ENCODE results near the gene SBF2. TPM values are rescaled to one million over a fixed set of nuclear protein-coding genes. Genes with fewer than 3 reads are reported as not detected.

Gene SBF2
- total RNA-seq, 3 donors from 2014 or later (not counting 1 experiment from before 2014, with no cell fraction given): 25.2 to 26.9 (median 26.3) TPM

DNA sequence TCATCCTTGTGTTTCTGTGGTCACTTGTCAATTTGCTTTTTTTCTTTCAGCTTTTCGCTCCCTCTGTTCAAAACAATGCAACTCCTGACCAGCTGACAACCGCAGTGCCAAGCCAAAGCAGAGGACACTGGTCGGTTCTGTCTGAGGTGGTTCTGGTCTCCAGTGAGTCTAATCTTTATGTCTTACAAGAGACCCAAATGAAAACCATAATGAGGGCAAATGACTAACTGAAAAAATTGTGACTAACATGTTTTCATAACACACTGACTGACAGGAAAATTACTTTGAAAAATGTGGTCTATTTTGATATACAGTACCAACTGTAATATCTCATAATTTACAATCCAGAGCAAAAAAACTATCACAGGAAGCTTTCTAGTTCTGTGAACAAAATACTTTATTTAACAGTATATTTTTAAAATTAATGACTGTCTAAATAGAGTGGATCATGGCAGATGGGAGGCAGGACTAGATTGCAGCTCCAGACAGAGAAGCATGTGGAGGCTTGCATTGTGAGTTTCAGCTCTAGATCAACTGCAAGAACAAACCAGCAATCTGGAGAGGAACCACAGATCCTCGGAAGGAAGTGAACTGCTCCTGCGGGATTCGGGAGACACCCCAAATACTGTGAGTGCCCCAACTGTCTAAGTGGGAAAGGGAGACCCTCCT, 311.8 kb downstream of the SBF2 start:
- H3K27ac Mint-ChIP-seq: no peak overlapping the region
- H3K27me3 Mint-ChIP-seq (ENCODE audit: low read depth in 2 of 2): no peaks in the 10 kb centered on the region
- intact Hi-C loops (cut with micrococcal nuclease): no loop called here
- no peaks in the 10 kb centered on the region for H3K4me1 Mint-ChIP-seq
- no peaks in the 10 kb centered on the region for H3K4me1 ChIP-seq (ENCODE audit: control insufficient read depth, insufficient read depth, low read length)
- H3K9me3 ChIP-seq (ENCODE audit: control insufficient read depth, insufficient read depth, low read length): no peaks in the 10 kb centered on the region
- DNase-seq (no peak), ATAC-seq (no peak)
- no peaks in the 10 kb centered on the region for H3K36me3 Mint-ChIP-seq
- no peak overlapping the region for H3K4me3 ChIP-seq (ENCODE audit: low read length)
- 67% methylated on average over 6 of the region's 6 CpGs for WGBS (ENCODE audit: insufficient coverage)
- no peaks in the 10 kb centered on the region for H3K27me3 ChIP-seq (ENCODE audit: control insufficient read depth, insufficient read depth, low read length)
- H3K36me3 ChIP-seq (ENCODE audit: control insufficient read depth, insufficient read depth, low read length): no peaks in the 10 kb centered on the region
- H3K27ac ChIP-seq (ENCODE audit: low read length): no peak overlapping the region
- H3K9me3 Mint-ChIP-seq: no peaks in the 10 kb centered on the region
- TF ChIP-seq, protein P1, sequence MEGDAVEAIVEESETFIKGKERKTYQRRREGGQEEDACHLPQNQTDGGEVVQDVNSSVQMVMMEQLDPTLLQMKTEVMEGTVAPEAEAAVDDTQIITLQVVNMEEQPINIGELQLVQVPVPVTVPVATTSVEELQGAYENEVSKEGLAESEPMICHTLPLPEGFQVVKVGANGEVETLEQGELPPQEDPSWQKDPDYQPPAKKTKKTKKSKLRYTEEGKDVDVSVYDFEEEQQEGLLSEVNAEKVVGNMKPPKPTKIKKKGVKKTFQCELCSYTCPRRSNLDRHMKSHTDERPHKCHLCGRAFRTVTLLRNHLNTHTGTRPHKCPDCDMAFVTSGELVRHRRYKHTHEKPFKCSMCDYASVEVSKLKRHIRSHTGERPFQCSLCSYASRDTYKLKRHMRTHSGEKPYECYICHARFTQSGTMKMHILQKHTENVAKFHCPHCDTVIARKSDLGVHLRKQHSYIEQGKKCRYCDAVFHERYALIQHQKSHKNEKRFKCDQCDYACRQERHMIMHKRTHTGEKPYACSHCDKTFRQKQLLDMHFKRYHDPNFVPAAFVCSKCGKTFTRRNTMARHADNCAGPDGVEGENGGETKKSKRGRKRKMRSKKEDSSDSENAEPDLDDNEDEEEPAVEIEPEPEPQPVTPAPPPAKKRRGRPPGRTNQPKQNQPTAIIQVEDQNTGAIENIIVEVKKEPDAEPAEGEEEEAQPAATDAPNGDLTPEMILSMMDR (IDR thresholded peaks at IDR 0.05): no peak
- H3K4me3 Mint-ChIP-seq: no peak overlapping the region

DNA sequence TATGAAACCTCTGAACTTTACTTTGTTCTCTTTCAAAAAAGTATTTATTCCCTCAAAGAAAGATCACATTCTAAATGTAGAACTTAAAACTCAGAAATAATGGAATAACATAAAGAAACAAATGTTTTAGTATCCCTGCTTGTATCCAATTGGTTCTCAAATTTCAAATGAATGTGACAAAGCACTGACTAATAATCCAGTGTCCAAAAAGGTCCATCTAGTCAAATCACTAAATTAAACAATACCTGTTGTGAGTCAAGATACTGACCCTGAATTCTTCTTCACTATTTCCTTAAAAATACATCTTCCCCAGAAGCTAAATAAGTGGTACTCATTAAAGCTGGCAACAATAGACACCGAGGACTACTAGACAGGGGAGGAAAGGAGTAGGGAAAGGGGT, 313.1 kb downstream of the SBF2 start:
- Histone ChIP-seq H3K27ac (ENCODE audit: low read length) (no peak overlapping the region), H3K36me3 (ENCODE audit: control insufficient read depth, insufficient read depth, low read length) (no peaks in the 10 kb centered on the region), H3K9me3 (ENCODE audit: control insufficient read depth, insufficient read depth, low read length) (no peaks in the 10 kb centered on the region), H3K4me1 (ENCODE audit: control insufficient read depth, insufficient read depth, low read length) (no peaks in the 10 kb centered on the region), H3K27me3 (ENCODE audit: control insufficient read depth, insufficient read depth, low read length) (no peaks in the 10 kb centered on the region), H3K4me3 (ENCODE audit: low read length) (no peak overlapping the region)
- no peaks in the 10 kb centered on the region for H3K27me3 Mint-ChIP-seq (ENCODE audit: low read depth in 2 of 2)
- WGBS (ENCODE audit: insufficient coverage): no CpG with 5 or more reads among the region's 1 CpG
- H3K9me3 Mint-ChIP-seq: no peaks in the 10 kb centered on the region
- TF ChIP-seq, protein P1 (IDR thresholded peaks at IDR 0.05): no peak
- ATAC-seq: no peak
- DNase-seq: no peak
- H3K4me3 Mint-ChIP-seq: no peak overlapping the region
- no peaks in the 10 kb centered on the region for H3K36me3 Mint-ChIP-seq
- H3K4me1 Mint-ChIP-seq: no peaks in the 10 kb centered on the region
- H3K27ac Mint-ChIP-seq: no peak overlapping the region
- intact Hi-C loops (cut with micrococcal nuclease): no loop called here

GRCh38 chr11:9977554-9977953, 316.5 kb downstream of the SBF2 start:
- DNase-seq: no peak
- Histone ChIP-seq H3K27me3 (ENCODE audit: control insufficient read depth, insufficient read depth, low read length) (no peaks in the 10 kb centered on the region), H3K4me1 (ENCODE audit: control insufficient read depth, insufficient read depth, low read length) (no peaks in the 10 kb centered on the region), H3K4me3 (ENCODE audit: low read length) (no peak overlapping the region), H3K9me3 (ENCODE audit: control insufficient read depth, insufficient read depth, low read length) (no peaks in the 10 kb centered on the region), H3K36me3 (ENCODE audit: control insufficient read depth, insufficient read depth, low read length) (no peaks in the 10 kb centered on the region), H3K27ac (ENCODE audit: low read length) (no peak overlapping the region)
- H3K9me3 Mint-ChIP-seq: no peaks in the 10 kb centered on the region
- H3K4me1 Mint-ChIP-seq: no peaks in the 10 kb centered on the region
- H3K36me3 Mint-ChIP-seq: no peaks in the 10 kb centered on the region
- no CpG with 5 or more reads among the region's 1 CpG for WGBS (ENCODE audit: insufficient coverage)
- intact Hi-C loops (cut with micrococcal nuclease): no loop called here
- no peaks in the 10 kb centered on the region for H3K27me3 Mint-ChIP-seq (ENCODE audit: low read depth in 2 of 2)
- H3K27ac Mint-ChIP-seq: no peak overlapping the region
- no peak overlapping the region for H3K4me3 Mint-ChIP-seq
- no peak for ATAC-seq
- TF ChIP-seq, protein P1 (IDR thresholded peaks at IDR 0.05): no peak

DNA sequence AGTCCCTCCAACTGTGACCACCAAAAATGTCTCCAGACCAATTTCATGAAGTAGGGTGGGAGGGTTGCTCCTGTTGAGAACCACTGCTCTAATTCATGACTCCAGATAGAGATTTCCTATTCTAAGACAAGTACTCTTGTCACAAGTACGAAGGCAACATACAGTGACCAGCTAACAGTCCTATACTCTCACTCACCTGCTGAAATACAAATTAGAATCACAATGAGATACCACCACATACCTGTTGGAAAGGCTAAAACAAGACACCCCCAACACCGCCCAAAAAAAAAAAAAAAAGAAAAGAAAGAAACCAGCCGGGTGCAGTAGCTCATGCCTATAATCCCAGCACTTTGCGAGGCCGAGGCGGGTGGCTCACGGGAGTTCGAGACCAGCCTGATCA, 319.6 kb downstream of the SBF2 start:
- ATAC-seq: no peak
- TF ChIP-seq, protein P1 (IDR thresholded peaks at IDR 0.05): no peak

More for the DNA sequence above, 319.6 kb downstream of the SBF2 start:
- no peak overlapping the region for H3K4me3 ChIP-seq (ENCODE audit: low read length)
- intact Hi-C loops (cut with micrococcal nuclease): loop anchor here (5.0 kb wide), 1 partner anchor 333 kb away; the partner anchor contains the start of gene ADM
- Mint-ChIP-seq H3K4me3 (no peak overlapping the region), H3K36me3 (no peaks in the 10 kb centered on the region), H3K27me3 (ENCODE audit: low read depth in 2 of 2) (no peaks in the 10 kb centered on the region), H3K27ac (no peak overlapping the region), H3K9me3 (no peaks in the 10 kb centered on the region), H3K4me1 (no peaks in the 10 kb centered on the region)
- no peak overlapping the region for H3K27ac ChIP-seq (ENCODE audit: low read length)
- H3K4me1 ChIP-seq (ENCODE audit: control insufficient read depth, insufficient read depth, low read length): no peaks in the 10 kb centered on the region
- no peaks in the 10 kb centered on the region for H3K27me3 ChIP-seq (ENCODE audit: control insufficient read depth, insufficient read depth, low read length)
- H3K9me3 ChIP-seq (ENCODE audit: control insufficient read depth, insufficient read depth, low read length): no peaks in the 10 kb centered on the region
- H3K36me3 ChIP-seq (ENCODE audit: control insufficient read depth, insufficient read depth, low read length): no peaks in the 10 kb centered on the region
- no peak for DNase-seq
- 98% methylated on average over 7 of the region's 8 CpGs for WGBS (ENCODE audit: insufficient coverage)

Data from natural killer cell (primary cell).